Lower leg skin (tissue), 3 donors: ENCODE data around the gene RGS16.

ENCODE experiments used
- CTCF ChIP-seq, 3 donors: fragments of 450-650 bp; IDR thresholded peaks; one replicate each; pipeline ENCODE4 v1.5.1; 2016; ENCODE audit warnings: antibody characterized with exemption in 3 of 3, mild to moderate bottlenecking in 3 of 3, moderate library complexity in 2 of 3
- POLR2A ChIP-seq, 2 donors: fragments of 450-650 bp; IDR thresholded peaks; one replicate each; pipeline ENCODE4 v1.6.1; 2016 to 2017; ENCODE audit warnings: antibody characterized with exemption in 2 of 2, mild to moderate bottlenecking in 1 of 2, moderate library complexity in 1 of 2

GRCh38 chr1:182601913-182602312 is 2.3 kb downstream of the RGS16 start:
- TF ChIP-seq CTCF (IDR thresholded peaks at IDR 0.05), result peak in 1 of 3 donors; percentile 11
- no peak for TF ChIP-seq POLR2A (IDR thresholded peaks at IDR 0.05)
